ENCODE data around the gene RANBP3L. TPM values are rescaled to one million over a fixed set of nuclear protein-coding genes. Genes with fewer than 3 reads are reported as not detected.
"Not testable (repeated sequence)": the region's sequence is repeated elsewhere in the genome, so short reads cannot be mapped to it uniquely, and the experiment has no call there.

The RANBP3L gene, protein sequence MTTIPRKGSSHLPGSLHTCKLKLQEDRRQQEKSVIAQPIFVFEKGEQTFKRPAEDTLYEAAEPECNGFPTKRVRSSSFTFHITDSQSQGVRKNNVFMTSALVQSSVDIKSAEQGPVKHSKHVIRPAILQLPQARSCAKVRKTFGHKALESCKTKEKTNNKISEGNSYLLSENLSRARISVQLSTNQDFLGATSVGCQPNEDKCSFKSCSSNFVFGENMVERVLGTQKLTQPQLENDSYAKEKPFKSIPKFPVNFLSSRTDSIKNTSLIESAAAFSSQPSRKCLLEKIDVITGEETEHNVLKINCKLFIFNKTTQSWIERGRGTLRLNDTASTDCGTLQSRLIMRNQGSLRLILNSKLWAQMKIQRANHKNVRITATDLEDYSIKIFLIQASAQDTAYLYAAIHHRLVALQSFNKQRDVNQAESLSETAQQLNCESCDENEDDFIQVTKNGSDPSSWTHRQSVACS
- 10 to 100 TPM; 17.7 to 21.2 TPM for total RNA-seq

DNA sequence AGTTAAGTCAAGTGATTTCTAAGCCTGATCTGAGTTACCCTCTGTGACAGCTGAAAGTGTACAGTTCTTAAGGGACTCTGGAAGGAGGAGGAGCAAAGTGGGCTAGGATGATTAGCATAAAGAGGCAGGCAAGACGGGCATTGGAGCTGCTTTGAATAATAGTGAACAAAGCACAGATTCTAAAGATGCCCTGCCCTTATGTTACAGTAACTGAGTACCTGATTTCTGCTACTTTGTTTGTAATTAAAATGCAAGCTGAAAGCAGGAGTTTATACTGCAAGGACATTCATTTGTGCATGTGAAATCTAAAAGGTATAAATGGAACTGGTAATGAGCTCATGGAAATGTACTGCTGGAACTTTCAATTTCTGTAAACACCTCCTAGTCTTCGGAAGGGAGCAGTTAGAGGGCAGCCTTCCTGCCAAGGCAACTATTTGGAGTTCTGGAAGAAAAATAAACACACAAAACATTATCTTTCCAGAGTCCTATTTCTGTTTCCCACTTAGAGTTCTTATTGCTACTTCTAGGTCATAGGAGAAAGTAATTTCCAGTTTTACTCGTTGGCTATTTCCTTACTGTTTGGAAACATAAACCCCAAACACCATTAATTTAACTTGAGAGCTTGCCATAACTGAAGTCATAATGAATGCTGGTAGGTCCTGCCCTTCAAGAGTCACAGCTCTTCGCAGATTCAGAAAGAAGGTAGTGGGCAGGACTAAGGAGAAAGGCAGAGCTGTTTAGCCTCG lies at the start of gene RANBP3L:
Gene RANBP3L, minus strand, starts transcription at position 45 of the 746 bp plus-strand sequence. CDS start 486 bp downstream, outside the sequence.
- Histone ChIP-seq H3K36me3 (no peaks in the 10 kb centered on the region), H3K4me1 (replicated peaks) (no peaks in the 10 kb centered on the region), H3K27me3 (replicated peaks; ENCODE audit: insufficient read depth) (no peaks in the 10 kb centered on the region), H3K4me3 (peak within 1 kb of the TSS; percentile 19 to 35), H3K9me3 (no peaks in the 10 kb centered on the region), H3K27ac (peak within 1 kb of the TSS; percentile 77 to 84)
- intact Hi-C loops (cut with DNase I): loop anchor here (5.0 kb wide), 2 partner anchors 35 to 125 kb away; no protein-coding TSS in a partner anchor
- 2% methylated on average over 5 of the region's 5 CpGs for WGBS
- DNase-seq (ENCODE audit: low spot score): peak; percentile 63
- TF ChIP-seq, protein P1, sequence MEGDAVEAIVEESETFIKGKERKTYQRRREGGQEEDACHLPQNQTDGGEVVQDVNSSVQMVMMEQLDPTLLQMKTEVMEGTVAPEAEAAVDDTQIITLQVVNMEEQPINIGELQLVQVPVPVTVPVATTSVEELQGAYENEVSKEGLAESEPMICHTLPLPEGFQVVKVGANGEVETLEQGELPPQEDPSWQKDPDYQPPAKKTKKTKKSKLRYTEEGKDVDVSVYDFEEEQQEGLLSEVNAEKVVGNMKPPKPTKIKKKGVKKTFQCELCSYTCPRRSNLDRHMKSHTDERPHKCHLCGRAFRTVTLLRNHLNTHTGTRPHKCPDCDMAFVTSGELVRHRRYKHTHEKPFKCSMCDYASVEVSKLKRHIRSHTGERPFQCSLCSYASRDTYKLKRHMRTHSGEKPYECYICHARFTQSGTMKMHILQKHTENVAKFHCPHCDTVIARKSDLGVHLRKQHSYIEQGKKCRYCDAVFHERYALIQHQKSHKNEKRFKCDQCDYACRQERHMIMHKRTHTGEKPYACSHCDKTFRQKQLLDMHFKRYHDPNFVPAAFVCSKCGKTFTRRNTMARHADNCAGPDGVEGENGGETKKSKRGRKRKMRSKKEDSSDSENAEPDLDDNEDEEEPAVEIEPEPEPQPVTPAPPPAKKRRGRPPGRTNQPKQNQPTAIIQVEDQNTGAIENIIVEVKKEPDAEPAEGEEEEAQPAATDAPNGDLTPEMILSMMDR (IDR thresholded peaks at IDR 0.05): peak in 1 of 4 experiments; percentile 14
- TF ChIP-seq POLR2A (IDR thresholded peaks at IDR 0.05): no peak
- peak; percentile 78 for TF ChIP-seq POLR2AphosphoS5 (IDR thresholded peaks at IDR 0.05)

DNA sequence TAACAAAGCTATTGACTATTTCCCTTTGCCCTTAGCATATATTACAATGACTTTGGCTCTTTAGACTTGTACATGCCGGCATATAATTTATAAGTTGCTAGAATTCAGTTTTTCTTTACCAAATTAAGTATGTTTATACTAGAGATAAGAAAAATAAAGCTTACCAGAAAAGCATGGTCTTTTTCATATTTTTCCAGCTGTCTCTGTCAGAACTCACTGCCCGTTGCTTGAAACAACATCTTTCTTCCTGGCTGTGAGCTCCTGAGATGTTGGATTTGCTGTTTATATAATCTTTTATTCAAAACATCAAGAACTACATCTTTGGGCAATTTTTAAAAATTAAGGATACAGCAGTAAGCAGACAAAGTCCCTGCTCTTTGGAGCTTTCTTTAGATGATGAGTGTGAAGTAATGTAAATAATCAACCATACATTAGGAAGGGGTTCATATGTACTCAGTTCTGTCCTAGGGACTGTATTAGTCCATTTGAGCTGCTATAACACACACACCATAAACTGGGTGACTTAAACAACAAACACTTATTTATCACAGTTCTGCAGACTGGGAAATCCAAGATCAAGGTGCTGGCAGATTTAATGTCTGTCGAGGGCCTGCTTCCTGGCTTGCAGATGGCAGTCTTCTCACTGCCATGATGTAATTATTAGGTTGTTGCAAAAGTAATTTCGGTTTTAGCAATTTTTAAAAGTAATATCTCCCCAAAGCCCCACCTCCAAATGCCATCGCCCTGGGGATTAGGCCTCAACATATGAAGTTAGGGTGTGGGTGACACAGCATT lies 45.4 kb upstream of the RANBP3L start:
- no peaks in the 10 kb centered on the region for H3K27me3 ChIP-seq (replicated peaks; ENCODE audit: insufficient read depth)
- no peaks in the 10 kb centered on the region for H3K4me1 ChIP-seq (replicated peaks)
- no peak for TF ChIP-seq POLR2AphosphoS5 (IDR thresholded peaks at IDR 0.05)
- no peak for TF ChIP-seq POLR2A (IDR thresholded peaks at IDR 0.05)
- TF ChIP-seq, protein P1 (IDR thresholded peaks at IDR 0.05): no peak
- H3K36me3 ChIP-seq: no peaks in the 10 kb centered on the region
- no peak overlapping the region for H3K27ac ChIP-seq
- no peak for DNase-seq (ENCODE audit: low spot score)
- no peaks in the 10 kb centered on the region for H3K9me3 ChIP-seq
- intact Hi-C loops (cut with DNase I): no loop called here
- WGBS: 73% methylated on average over 5 of the region's 5 CpGs
- no peak overlapping the region for H3K4me3 ChIP-seq

DNA sequence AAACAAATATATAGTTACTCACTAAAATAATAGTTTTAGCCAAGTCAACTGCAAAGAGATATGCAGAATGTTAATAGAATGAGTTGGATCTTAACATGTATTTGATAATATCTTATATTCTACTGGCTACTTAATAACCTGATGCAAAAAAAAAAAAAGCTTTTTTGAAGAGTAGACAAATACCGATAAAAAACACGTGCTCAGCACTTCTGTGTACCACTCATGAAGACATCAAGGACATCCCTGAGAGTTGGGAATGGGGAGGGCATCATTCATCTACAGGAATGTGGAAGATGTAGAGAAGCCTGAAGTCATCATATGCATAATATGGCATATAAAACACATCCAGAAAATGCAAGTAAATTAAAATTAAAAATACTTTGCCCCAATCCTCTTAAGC lies 43.2 kb upstream of the RANBP3L start:
- Histone ChIP-seq H3K27me3 (replicated peaks; ENCODE audit: insufficient read depth) (no peaks in the 10 kb centered on the region), H3K4me1 (replicated peaks) (no peaks in the 10 kb centered on the region), H3K4me3 (no peak overlapping the region), H3K27ac (no peak overlapping the region), H3K9me3 (no peaks in the 10 kb centered on the region), H3K36me3 (no peaks in the 10 kb centered on the region)
- intact Hi-C loops (cut with DNase I): no loop called here
- WGBS: 83% methylated on average over 2 of the region's 2 CpGs
- TF ChIP-seq POLR2A (IDR thresholded peaks at IDR 0.05) (no peak), POLR2AphosphoS5 (IDR thresholded peaks at IDR 0.05) (no peak)
- TF ChIP-seq, protein P1 (IDR thresholded peaks at IDR 0.05): no peak
- DNase-seq (ENCODE audit: low spot score): no peak

DNA sequence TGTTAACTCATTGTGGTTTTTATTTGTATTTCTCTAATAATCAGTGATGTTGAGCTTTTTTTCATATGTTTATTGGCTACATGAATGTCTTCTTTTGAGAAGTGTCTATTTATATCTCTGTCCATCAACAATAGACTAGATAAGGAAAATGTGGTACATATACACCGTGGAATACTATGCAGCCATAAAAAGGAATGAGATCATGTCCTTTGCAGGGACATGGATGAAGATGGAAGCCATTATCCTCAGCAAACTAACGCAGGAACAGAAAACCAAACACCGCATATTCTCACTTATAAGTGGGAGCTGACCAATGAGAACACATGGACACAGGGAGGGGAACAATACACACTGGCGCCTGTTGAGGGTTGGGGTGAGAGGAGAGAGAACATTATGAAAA lies 40.0 kb upstream of the RANBP3L start:
- H3K9me3 ChIP-seq; H3K36me3 ChIP-seq; intact Hi-C loops (cut with DNase I); DNase-seq (ENCODE audit: low spot score); H3K27me3 ChIP-seq (replicated peaks; ENCODE audit: insufficient read depth); H3K27ac ChIP-seq; H3K4me1 ChIP-seq (replicated peaks); H3K4me3 ChIP-seq: not testable (repeated sequence)
- WGBS: 95% methylated on average over 4 of the region's 4 CpGs

DNA sequence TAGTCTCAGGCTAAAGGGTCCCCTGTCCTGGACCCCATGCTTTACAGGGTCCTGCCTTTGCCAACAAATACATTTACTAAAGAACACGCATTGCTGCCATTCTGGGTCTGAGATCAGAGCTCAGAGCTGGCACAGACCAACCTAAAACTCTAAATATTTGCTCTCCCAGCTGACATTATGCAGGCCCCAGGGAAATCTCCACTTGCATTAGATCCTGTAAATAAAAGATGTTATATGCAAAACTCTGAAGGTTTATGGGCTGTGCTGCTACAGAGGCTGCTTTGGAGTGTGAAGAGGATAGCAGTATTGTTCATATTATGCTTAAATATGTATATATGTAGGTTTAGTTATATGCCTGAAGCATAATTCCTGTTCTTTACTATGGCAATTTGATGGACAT lies 35.9 kb upstream of the RANBP3L start:
- Histone ChIP-seq H3K27me3 (replicated peaks; ENCODE audit: insufficient read depth) (no peaks in the 10 kb centered on the region), H3K27ac (no peak overlapping the region), H3K4me3 (no peak overlapping the region), H3K36me3 (no peaks in the 10 kb centered on the region), H3K9me3 (no peaks in the 10 kb centered on the region), H3K4me1 (replicated peaks) (no peaks in the 10 kb centered on the region)
- intact Hi-C loops (cut with DNase I): no loop called here
- no peak for DNase-seq (ENCODE audit: low spot score)
- TF ChIP-seq POLR2A (IDR thresholded peaks at IDR 0.05): no peak
- TF ChIP-seq, protein P1 (IDR thresholded peaks at IDR 0.05): no peak
- TF ChIP-seq POLR2AphosphoS5 (IDR thresholded peaks at IDR 0.05): no peak
- WGBS: 67% methylated on average over 1 of the region's 1 CpG

Measured in prostate gland (tissue), 2 donors.